A673 (cell line): ENCODE data around the gene SCRG1. TPM values are rescaled to one million over a fixed set of nuclear protein-coding genes. Genes with fewer than 3 reads are reported as not detected.
A peak's percentile ranks its signal among the peaks of the same experiment; 100 is the strongest.

ENCODE experiments used
- Bru-seq: library from RNA; stranded (reverse); fragments of 400-500 nt; gene quantifications from one replicate; lab custom pipeline; 2021; lab: Mats Ljungman, UMichigan
- BruChase-seq, 2 experiments: library from RNA; stranded (reverse); fragments of 400-500 nt; gene quantifications; one replicate each; lab custom pipeline; 2021; lab: Mats Ljungman, UMichigan
- BruUV-seq: library from RNA; stranded (reverse); fragments of 400-500 nt; replicated peaks from 2 replicates; lab custom pipeline; 2021; lab: Mats Ljungman, UMichigan
- CTCF ChIA-PET: fragments of 300-600 bp; sonication (Branson Sonifier 250); formaldehyde crosslinking; loops from one replicate; lab custom pipeline; 2022; ENCODE audit warnings: antibody characterized with exemption; lab: Charles Lee
- POLR2A ChIA-PET: fragments of 300-600 bp; sonication (Branson Sonifier 250); formaldehyde crosslinking; loops from one replicate; lab custom pipeline; 2022; ENCODE audit warnings: antibody characterized with exemption; ENCODE audit not compliant: low non-redundant PET; lab: Charles Lee
- DNase-seq: peaks from one replicate; pipeline ENCODE4 v3.0.0-alpha.2; 2015; ENCODE audit warnings: low spot score
- H3K27ac ChIP-seq: fragments of 200-600 bp; sonication (generic); 2 replicates; pipeline ENCODE4 v1.5.1; 2016; ENCODE audit warnings: mixed run types, low read depth, mild to moderate bottlenecking, mixed read lengths, antibody characterized with exemption, low read length; ENCODE audit not compliant: poor library complexity, severe bottlenecking
- H3K27me3 ChIP-seq: fragments of 200-600 bp; sonication (generic); replicated peaks from 2 replicates; pipeline ENCODE4 v1.6.1; 2017; ENCODE audit warnings: mixed run types, low read depth, mild to moderate bottlenecking, mixed read lengths, antibody characterized with exemption, low read length; ENCODE audit not compliant: insufficient read depth, poor library complexity
- H3K36me3 ChIP-seq: fragments of 200-600 bp; sonication (generic); 2 replicates; pipeline ENCODE4 v1.6.1; 2016; ENCODE audit warnings: mixed run types, mild to moderate bottlenecking, mixed read lengths, antibody characterized with exemption, low read length; ENCODE audit not compliant: insufficient read depth, poor library complexity, severe bottlenecking
- H3K4me1 ChIP-seq: fragments of 200-600 bp; sonication (generic); 2 replicates; pipeline ENCODE4 v1.6.1; 2017; ENCODE audit warnings: mixed run types, mild to moderate bottlenecking, mixed read lengths, antibody characterized with exemption, low read length; ENCODE audit not compliant: insufficient read depth, poor library complexity, severe bottlenecking
- H3K4me3 ChIP-seq: fragments of 200-600 bp; sonication (generic); 2 replicates; pipeline ENCODE4 v1.5.1; 2016; ENCODE audit warnings: low read depth, mixed run types, mild to moderate bottlenecking, mixed read lengths, low read length; ENCODE audit not compliant: poor library complexity, severe bottlenecking
- H3K9me3 ChIP-seq: fragments of 200-600 bp; sonication (generic); 2 replicates; pipeline ENCODE4 v1.6.1; 2016; ENCODE audit warnings: mixed run types, low read depth, mild to moderate bottlenecking, mixed read lengths, antibody characterized with exemption, low read length; ENCODE audit not compliant: poor library complexity, severe bottlenecking
- EZH2 ChIP-seq: fragments of 200-600 bp; sonication (generic); IDR thresholded peaks from 2 replicates; pipeline ENCODE4 v1.6.1; 2017; ENCODE audit warnings: borderline replicate concordance, low read depth, mild to moderate bottlenecking, mixed read lengths, antibody characterized with exemption, low read length; ENCODE audit not compliant: poor library complexity, severe bottlenecking
- intact Hi-C: fragments of 100-400 bp; cut with micrococcal nuclease; formaldehyde crosslinking; loops from one replicate; pipeline ENCODE4 v1.10.0; 2022; ENCODE audit not compliant: unreplicated experiment
- long read RNA-seq: library from polyadenylated mRNA; stranded (forward); transcript quantifications from one replicate; pipeline ENCODE4 v2.0.0, GENCODE V29; 2022
- total RNA-seq: library from RNA; stranded (reverse); gene quantifications from 2 replicates; pipeline ENCODE4 v1.2.3, GENCODE V29; 2021
- TF ChIP-seq, protein P1 (sequence below): fragments of 300-800, 200-600 bp; sonication (generic); conservative IDR thresholded peaks from 2 replicates; pipeline ENCODE4 v1.5.1; 2017; ENCODE audit warnings: low read depth, mild to moderate bottlenecking, antibody characterized with exemption, low read length, moderate library complexity, mixed read lengths

SCRG1 gene
- total RNA-seq (0.09 TPM in 1 of 2 replicates, not detected in the other), Bru-seq, nascent RNA (percentile 20 among the genes with signal in this experiment), BruChase-seq, experiment 1, labeled RNA remaining after a 2-hour chase (not detected), BruChase-seq, experiment 2, labeled RNA remaining after a 6-hour chase (percentile 3 among the genes with signal in this experiment)
- long read RNA-seq, partial matches to known transcripts = 0 of 1 reads
- long read RNA-seq, other reads (novel, unspliced or antisense) = 1 of 1 reads

DNA sequence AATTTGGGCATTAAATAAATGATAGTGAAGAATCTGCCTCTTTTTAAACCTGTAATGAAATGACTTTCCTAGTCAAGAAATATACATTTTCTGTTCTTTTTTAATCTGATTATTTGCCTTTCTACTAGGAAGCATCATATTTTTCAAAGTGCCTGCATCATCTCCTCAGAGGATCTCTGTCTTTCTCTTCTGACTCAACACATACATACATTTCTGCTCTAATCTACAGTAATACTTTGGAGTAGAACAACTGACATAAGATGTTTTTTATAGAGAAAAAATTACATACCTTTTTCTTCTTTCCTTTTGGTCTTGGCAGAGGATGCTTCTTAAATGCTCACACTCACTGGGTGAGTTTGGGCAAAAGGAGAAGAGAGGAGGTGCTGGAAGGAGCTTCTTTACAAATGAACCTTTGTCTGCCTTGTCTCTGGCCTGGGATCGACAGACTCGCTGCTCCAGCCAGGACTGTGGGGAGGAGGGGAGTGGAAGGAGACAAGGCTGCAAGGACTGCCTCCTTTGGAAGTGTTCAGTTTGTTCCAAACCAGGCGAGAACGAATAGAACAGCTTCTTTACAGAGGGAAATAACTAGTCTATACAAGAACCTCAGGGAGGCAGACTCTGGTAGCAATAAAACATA, at the start of gene SCRG1:
SCRG1 (minus strand) TSS at position 338 of the 637 bp plus-strand sequence. CDS start 7,702 bp downstream, outside the sequence.
- no peak for DNase-seq
- no peaks in the 10 kb centered on the region for H3K36me3 ChIP-seq
- H3K9me3 ChIP-seq = no peaks in the 10 kb centered on the region
- H3K4me3 ChIP-seq = no peak within 1 kb of the TSS
- intact Hi-C loops = no loop called here
- no peaks in the 10 kb centered on the region for H3K27me3 ChIP-seq
- CTCF ChIA-PET = no interaction called here
- TF ChIP-seq, protein P1, sequence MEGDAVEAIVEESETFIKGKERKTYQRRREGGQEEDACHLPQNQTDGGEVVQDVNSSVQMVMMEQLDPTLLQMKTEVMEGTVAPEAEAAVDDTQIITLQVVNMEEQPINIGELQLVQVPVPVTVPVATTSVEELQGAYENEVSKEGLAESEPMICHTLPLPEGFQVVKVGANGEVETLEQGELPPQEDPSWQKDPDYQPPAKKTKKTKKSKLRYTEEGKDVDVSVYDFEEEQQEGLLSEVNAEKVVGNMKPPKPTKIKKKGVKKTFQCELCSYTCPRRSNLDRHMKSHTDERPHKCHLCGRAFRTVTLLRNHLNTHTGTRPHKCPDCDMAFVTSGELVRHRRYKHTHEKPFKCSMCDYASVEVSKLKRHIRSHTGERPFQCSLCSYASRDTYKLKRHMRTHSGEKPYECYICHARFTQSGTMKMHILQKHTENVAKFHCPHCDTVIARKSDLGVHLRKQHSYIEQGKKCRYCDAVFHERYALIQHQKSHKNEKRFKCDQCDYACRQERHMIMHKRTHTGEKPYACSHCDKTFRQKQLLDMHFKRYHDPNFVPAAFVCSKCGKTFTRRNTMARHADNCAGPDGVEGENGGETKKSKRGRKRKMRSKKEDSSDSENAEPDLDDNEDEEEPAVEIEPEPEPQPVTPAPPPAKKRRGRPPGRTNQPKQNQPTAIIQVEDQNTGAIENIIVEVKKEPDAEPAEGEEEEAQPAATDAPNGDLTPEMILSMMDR = no peak
- no TSS peak for BruUV-seq
- no peak within 1 kb of the TSS for H3K27ac ChIP-seq
- peaks cover 3% of the 10 kb centered on the region for H3K4me1 ChIP-seq
- POLR2A ChIA-PET = interaction anchor here (0.6 kb wide), 1 partner anchor 64 kb away, joined by 3 read pairs; the partner anchor contains the start of gene HMGB2

DNA sequence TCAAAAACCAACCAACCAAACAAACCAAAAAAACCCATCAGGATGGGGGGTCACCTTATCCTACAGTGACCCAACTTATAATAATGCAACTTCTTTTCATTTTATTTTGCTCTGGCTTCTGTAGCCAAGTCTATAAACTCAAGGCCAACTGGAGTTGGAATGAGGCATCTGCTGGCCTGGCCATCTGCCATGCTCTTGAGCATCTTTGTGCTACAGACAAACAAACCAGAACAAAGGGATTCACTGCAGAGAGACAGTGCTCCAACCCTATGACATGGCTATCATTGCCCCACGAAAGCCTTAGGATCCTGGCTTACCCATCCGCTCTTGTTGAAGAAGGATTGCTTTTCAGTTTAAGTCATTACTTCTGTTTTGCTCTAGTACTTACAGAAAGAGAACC, 49.2 kb upstream of the SCRG1 start:
- Histone ChIP-seq H3K36me3 (no peaks in the 10 kb centered on the region), H3K4me3 (no peak overlapping the region), H3K27ac (no peak overlapping the region), H3K27me3 (no peaks in the 10 kb centered on the region), H3K9me3 (no peaks in the 10 kb centered on the region), H3K4me1 (peaks cover 22% of the 10 kb centered on the region)
- TF ChIP-seq, protein P1 = no peak
- TF ChIP-seq EZH2 = no peak
- ChIA-PET POLR2A (no interaction called here), CTCF (no interaction called here)
- intact Hi-C loops = loop anchor here (2.0 kb wide), 1 partner anchor 47 kb away; no protein-coding TSS in a partner anchor
- no TSS peak for BruUV-seq
- peak; percentile 47 for DNase-seq

DNA sequence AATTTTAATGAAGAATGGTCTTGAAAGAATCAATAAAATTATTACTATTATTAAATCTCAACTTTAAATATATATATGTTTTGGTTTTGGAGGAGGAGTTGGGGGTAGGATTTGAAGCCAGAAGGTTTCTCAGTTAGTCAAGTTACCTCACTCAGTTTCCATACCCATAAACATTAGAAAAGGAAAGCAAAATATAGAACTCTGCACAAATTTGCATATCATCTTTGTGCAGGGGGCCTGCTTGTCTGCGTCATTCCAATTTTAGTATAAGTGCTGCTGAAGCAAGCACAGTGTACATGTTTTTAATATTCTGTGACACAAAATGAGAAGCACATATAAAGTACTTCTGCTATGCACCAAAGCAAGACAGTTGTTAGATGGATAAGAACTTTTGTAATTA, 47.5 kb upstream of the SCRG1 start:
- no peak for TF ChIP-seq EZH2
- TF ChIP-seq, protein P1 = no peak
- POLR2A ChIA-PET = no interaction called here
- intact Hi-C loops = no loop called here
- DNase-seq = no peak
- H3K4me3 ChIP-seq = no peak overlapping the region
- H3K27me3 ChIP-seq = no peaks in the 10 kb centered on the region
- no peaks in the 10 kb centered on the region for H3K9me3 ChIP-seq
- H3K4me1 ChIP-seq = peaks cover 22% of the 10 kb centered on the region
- H3K27ac ChIP-seq = no peak overlapping the region
- BruUV-seq = no TSS peak
- no peaks in the 10 kb centered on the region for H3K36me3 ChIP-seq
- CTCF ChIA-PET = no interaction called here
